Measurements from ENCODE around the gene PSORS1C1.
A peak's percentile ranks its signal among the peaks of the same experiment; 100 is the strongest.

Gene PSORS1C1

DNA sequence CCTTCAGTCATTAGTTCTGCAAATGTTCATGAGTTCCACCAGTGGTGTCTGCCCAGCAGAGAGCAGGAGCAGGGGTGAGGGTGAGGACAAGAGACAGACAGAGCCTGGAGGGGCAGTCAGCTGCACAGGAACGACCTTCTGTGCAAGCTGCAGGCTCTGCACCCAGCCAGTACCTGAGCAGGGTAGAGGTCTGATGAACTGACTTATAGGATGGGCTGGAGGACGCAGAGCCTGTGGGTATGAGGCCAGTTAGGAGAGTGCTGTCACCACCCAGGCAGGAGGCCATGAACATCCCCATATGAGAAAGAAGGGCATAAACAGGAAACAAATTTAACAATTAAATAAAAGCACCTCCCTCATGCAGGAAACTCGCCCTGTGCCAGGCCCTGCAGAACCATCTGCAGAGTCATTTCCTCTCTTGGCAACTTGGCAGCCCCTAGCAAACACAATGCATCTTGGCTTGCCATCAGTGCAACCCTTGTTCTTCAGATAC lies 20.2 kb upstream of the PSORS1C1 start:
- peak in 1 of 3 donors; percentile 14 for DNase-seq
- H3K4me3 ChIP-seq (ENCODE audit: insufficient read depth, low read depth, low read length, poor library complexity, severe bottlenecking) = peak overlapping the region; percentile 5
- H3K36me3 ChIP-seq (ENCODE audit: control insufficient read depth, insufficient read depth, low read length) = no peaks in the 10 kb centered on the region
- H3K4me1 ChIP-seq (ENCODE audit: control insufficient read depth, insufficient read depth, low read length, poor library complexity, severe bottlenecking) = peaks cover 28% of the 10 kb centered on the region
- H3K9me3 ChIP-seq (ENCODE audit: control insufficient read depth, low read length) = no peaks in the 10 kb centered on the region
- H3K27ac ChIP-seq (ENCODE audit: insufficient read depth, low read length, poor library complexity, severe bottlenecking) = peak overlapping the region; percentile 24
- no peaks in the 10 kb centered on the region for H3K27me3 ChIP-seq (replicated peaks; ENCODE audit: control insufficient read depth, insufficient read depth, low read length, poor library complexity, severe bottlenecking)

DNA sequence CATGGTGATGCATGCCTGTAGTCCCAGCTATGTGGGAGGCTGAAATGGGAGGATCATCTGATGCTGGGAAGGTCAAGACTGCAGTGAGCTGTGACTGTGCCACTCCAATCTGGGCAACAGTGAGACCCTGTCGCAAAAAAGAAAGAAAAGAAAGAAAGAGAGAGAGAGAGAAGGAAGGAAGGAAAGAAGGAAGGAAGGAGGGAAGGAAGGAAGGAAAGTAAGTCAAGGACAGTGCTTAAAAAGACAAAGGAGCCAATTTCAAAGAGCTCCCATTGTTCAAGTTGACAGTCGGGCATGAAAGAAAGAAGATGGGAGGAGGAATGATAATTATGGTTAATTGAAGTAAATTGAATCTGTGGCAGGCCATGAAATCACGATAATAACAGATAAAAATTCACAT lies 18.4 kb upstream of the PSORS1C1 start:
- Histone ChIP-seq H3K9me3 (ENCODE audit: control insufficient read depth, low read length) (no peaks in the 10 kb centered on the region), H3K36me3 (ENCODE audit: control insufficient read depth, insufficient read depth, low read length) (no peaks in the 10 kb centered on the region), H3K4me1 (ENCODE audit: control insufficient read depth, insufficient read depth, low read length, poor library complexity, severe bottlenecking) (peaks cover 28% of the 10 kb centered on the region), H3K27me3 (replicated peaks; ENCODE audit: control insufficient read depth, insufficient read depth, low read length, poor library complexity, severe bottlenecking) (no peaks in the 10 kb centered on the region), H3K27ac (ENCODE audit: insufficient read depth, low read length, poor library complexity, severe bottlenecking) (no peak overlapping the region), H3K4me3 (ENCODE audit: insufficient read depth, low read depth, low read length, poor library complexity, severe bottlenecking) (no peak overlapping the region)
- no peak for DNase-seq

DNA sequence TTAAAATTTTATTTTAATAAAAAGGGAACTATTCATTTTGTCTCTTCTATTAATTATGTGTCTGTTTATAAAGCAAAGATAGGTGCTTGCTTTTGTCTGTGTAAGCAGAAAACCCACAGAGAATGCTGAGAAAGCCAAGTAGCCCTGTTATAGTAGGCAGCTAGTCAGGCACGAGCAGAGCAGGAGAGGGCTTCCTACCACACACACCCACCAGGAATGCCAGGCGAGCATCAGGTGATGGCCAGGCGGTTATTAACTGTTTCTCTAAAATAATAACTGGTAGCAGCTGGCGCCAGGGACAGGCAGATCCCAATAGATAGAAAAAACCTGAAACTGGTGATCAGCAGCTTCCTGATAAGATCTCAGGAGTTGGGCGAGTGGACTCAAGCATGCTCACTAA lies 17.9 kb upstream of the PSORS1C1 start:
- Histone ChIP-seq H3K36me3 (ENCODE audit: control insufficient read depth, insufficient read depth, low read length) (no peaks in the 10 kb centered on the region), H3K4me1 (ENCODE audit: control insufficient read depth, insufficient read depth, low read length, poor library complexity, severe bottlenecking) (peaks cover 28% of the 10 kb centered on the region), H3K9me3 (ENCODE audit: control insufficient read depth, low read length) (no peaks in the 10 kb centered on the region), H3K27ac (ENCODE audit: insufficient read depth, low read length, poor library complexity, severe bottlenecking) (no peak overlapping the region), H3K4me3 (ENCODE audit: insufficient read depth, low read depth, low read length, poor library complexity, severe bottlenecking) (no peak overlapping the region), H3K27me3 (replicated peaks; ENCODE audit: control insufficient read depth, insufficient read depth, low read length, poor library complexity, severe bottlenecking) (no peaks in the 10 kb centered on the region)
- no peak for DNase-seq

DNA sequence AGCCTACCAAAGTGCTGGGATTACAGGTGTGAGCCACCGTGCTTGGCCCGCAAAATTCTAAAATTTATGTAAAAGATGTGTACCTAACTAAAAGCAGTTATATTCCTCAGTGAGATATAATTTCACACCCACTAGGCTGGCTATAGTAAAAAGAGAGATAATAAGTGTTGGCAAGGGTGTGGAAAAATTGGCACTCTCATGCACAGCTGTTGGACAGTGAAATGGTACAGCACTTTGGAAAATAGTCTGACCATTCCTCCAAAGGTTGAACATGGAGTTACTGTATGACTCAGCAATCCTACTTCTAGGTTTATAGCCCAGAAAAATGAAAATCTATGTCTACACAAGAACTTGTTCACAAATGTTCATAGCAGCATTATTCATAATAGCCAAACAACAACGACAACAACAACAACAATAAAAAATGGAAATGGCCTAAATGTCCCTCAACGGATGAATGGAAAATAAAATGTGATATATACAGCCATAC lies 16.1 kb upstream of the PSORS1C1 start:
- Histone ChIP-seq H3K4me3 (ENCODE audit: insufficient read depth, low read depth, low read length, poor library complexity, severe bottlenecking) (no peak overlapping the region), H3K36me3 (ENCODE audit: control insufficient read depth, insufficient read depth, low read length) (no peaks in the 10 kb centered on the region), H3K27me3 (replicated peaks; ENCODE audit: control insufficient read depth, insufficient read depth, low read length, poor library complexity, severe bottlenecking) (no peaks in the 10 kb centered on the region), H3K9me3 (ENCODE audit: control insufficient read depth, low read length) (no peaks in the 10 kb centered on the region), H3K4me1 (ENCODE audit: control insufficient read depth, insufficient read depth, low read length, poor library complexity, severe bottlenecking) (peaks cover 28% of the 10 kb centered on the region), H3K27ac (ENCODE audit: insufficient read depth, low read length, poor library complexity, severe bottlenecking) (no peak overlapping the region)
- no peak for DNase-seq

DNA sequence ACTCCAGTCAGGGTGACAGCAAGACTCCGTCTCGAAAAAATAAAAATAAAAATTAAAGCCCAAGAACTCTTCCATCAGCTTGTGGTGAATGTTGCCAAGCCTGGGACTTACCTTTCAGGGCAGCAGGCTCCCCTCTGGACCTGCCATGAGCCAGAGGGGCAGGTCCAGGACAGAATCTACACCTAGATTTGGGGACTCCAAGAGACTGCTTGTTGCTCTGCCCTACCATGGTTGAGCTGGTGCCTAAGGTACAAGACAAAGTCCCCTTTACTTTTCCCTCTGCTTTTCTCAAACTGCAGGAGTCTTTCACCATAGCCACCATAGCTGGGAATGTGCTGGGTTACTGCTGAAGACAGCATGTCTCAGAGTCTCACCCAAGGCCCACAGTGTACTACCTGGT lies 11.5 kb upstream of the PSORS1C1 start:
- Histone ChIP-seq H3K9me3 (ENCODE audit: control insufficient read depth, low read length) (no peaks in the 10 kb centered on the region), H3K4me1 (ENCODE audit: control insufficient read depth, insufficient read depth, low read length, poor library complexity, severe bottlenecking) (no peaks in the 10 kb centered on the region), H3K4me3 (ENCODE audit: insufficient read depth, low read depth, low read length, poor library complexity, severe bottlenecking) (no peak overlapping the region), H3K27ac (ENCODE audit: insufficient read depth, low read length, poor library complexity, severe bottlenecking) (no peak overlapping the region), H3K27me3 (replicated peaks; ENCODE audit: control insufficient read depth, insufficient read depth, low read length, poor library complexity, severe bottlenecking) (no peaks in the 10 kb centered on the region), H3K36me3 (ENCODE audit: control insufficient read depth, insufficient read depth, low read length) (no peaks in the 10 kb centered on the region)
- no peak for DNase-seq

DNA sequence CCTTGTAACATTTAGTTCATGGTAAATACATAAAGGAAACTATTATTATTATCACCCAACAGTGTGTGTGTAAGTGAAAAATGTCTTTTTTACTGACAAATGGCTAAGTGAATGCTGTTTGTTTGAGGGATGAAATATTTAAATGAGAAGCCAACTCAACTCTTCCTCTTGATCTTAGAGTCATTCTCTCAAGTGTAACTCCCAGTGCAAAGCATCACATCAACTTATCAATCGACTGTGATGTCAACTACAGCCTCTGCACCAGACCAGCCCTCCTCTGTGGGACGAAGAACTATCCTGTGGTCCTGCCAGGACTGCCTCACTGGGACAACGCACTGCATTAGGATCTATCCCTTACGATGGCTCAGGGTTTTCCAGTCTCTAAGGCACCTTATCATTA lies 7.5 kb upstream of the PSORS1C1 start:
- H3K36me3 ChIP-seq (ENCODE audit: control insufficient read depth, insufficient read depth, low read length) = no peaks in the 10 kb centered on the region
- H3K4me3 ChIP-seq (ENCODE audit: insufficient read depth, low read depth, low read length, poor library complexity, severe bottlenecking) = no peak overlapping the region
- H3K27me3 ChIP-seq (replicated peaks; ENCODE audit: control insufficient read depth, insufficient read depth, low read length, poor library complexity, severe bottlenecking) = no peaks in the 10 kb centered on the region
- no peak for DNase-seq
- no peak overlapping the region for H3K27ac ChIP-seq (ENCODE audit: insufficient read depth, low read length, poor library complexity, severe bottlenecking)
- no peaks in the 10 kb centered on the region for H3K4me1 ChIP-seq (ENCODE audit: control insufficient read depth, insufficient read depth, low read length, poor library complexity, severe bottlenecking)
- H3K9me3 ChIP-seq (ENCODE audit: control insufficient read depth, low read length) = no peaks in the 10 kb centered on the region

DNA sequence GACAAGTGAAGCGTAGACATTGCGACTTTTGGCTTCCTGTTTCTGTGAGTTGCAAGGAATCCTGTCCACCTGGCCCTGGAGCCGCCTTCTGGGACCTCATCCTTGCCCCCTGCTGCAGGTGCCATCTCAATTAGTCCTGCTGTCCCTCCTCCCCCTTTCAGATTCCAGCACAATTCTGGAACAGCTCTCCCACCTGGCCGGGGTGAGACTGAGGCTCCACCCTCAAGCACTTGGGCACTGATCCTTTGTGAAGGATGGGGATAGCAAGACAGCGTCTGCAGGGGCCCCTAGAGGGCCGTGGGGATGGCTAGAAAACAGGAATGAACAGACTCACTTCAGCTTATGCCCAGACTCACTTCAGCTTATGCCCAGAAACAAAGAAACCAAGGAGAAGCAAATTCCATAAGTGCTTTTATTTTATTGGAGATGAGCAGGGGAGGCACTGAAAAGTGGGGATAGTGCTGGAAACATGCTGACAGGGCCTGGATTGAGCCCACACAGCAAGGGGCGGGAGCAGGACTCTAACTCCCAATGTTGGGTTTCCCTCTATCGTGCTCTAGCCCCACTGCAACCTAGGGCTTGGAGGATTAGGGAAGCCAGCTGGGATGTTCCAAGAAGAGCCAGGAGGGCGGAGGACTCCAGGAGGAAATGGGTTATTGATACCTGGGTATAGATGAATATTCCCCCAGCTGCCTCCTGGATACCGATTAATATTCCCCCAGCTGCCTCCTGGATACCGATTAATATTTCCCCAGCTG lies 3.6 kb upstream of the PSORS1C1 start:
- no peak for DNase-seq
- Histone ChIP-seq H3K36me3 (ENCODE audit: control insufficient read depth, insufficient read depth, low read length) (no peaks in the 10 kb centered on the region), H3K27me3 (replicated peaks; ENCODE audit: control insufficient read depth, insufficient read depth, low read length, poor library complexity, severe bottlenecking) (no peaks in the 10 kb centered on the region), H3K4me1 (ENCODE audit: control insufficient read depth, insufficient read depth, low read length, poor library complexity, severe bottlenecking) (no peaks in the 10 kb centered on the region), H3K9me3 (ENCODE audit: control insufficient read depth, low read length) (no peaks in the 10 kb centered on the region), H3K27ac (ENCODE audit: insufficient read depth, low read length, poor library complexity, severe bottlenecking) (no peak overlapping the region), H3K4me3 (ENCODE audit: insufficient read depth, low read depth, low read length, poor library complexity, severe bottlenecking) (no peak overlapping the region)

DNA sequence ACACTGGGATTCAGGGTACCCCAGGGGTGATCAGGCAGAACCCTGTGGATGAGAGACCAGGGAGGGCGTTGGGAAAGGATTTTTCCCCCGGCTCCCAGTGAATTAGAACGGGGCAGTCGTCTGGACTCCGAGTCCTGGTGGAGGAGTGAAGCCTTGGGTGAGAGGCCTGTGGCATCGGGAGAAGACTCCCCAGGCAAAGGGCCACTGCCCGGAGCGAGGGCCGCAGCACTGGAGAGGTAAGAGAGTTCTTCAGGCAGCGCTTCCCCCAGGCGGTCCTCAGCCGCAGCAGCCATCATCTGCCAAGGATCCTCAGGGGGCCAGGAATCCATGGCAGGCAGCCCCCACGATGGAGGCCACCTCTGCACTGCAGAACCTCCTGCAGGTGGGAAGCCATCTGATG lies 2.9 kb upstream of the PSORS1C1 start:
- H3K9me3 ChIP-seq (ENCODE audit: control insufficient read depth, low read length) = no peaks in the 10 kb centered on the region
- no peak overlapping the region for H3K27ac ChIP-seq (ENCODE audit: insufficient read depth, low read length, poor library complexity, severe bottlenecking)
- no peaks in the 10 kb centered on the region for H3K4me1 ChIP-seq (ENCODE audit: control insufficient read depth, insufficient read depth, low read length, poor library complexity, severe bottlenecking)
- DNase-seq = no peak
- no peaks in the 10 kb centered on the region for H3K36me3 ChIP-seq (ENCODE audit: control insufficient read depth, insufficient read depth, low read length)
- H3K4me3 ChIP-seq (ENCODE audit: insufficient read depth, low read depth, low read length, poor library complexity, severe bottlenecking) = no peak overlapping the region
- no peaks in the 10 kb centered on the region for H3K27me3 ChIP-seq (replicated peaks; ENCODE audit: control insufficient read depth, insufficient read depth, low read length, poor library complexity, severe bottlenecking)

DNA sequence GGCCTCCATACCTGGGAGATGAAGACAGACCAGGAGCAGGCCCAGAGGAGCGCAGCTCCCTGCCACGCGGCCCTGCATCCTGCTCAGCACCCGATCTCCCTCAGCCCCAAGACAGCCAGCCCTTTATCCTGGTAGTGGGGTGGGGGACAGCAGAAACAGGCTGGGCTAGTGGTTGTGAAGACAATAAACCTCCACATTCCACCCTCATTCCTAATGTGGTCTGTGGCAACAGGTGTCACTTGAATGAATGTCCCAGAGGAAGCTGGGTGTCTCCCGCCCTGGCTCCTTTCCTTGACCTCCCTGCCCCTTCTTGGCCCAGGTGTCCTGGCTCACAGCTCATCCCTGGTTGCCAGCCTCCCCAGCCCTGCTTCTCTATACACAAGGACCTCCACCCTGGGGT lies 2.1 kb upstream of the PSORS1C1 start, which contains the start of gene C6orf15:
Gene C6orf15, minus strand, starts transcription at position 98 of the 400 bp plus-strand sequence. Its CDS starts 20 bp downstream, at position 78.
- Histone ChIP-seq H3K36me3 (ENCODE audit: control insufficient read depth, insufficient read depth, low read length) (no peaks in the 10 kb centered on the region), H3K4me3 (ENCODE audit: insufficient read depth, low read depth, low read length, poor library complexity, severe bottlenecking) (no peak within 1 kb of the TSS), H3K4me1 (ENCODE audit: control insufficient read depth, insufficient read depth, low read length, poor library complexity, severe bottlenecking) (no peaks in the 10 kb centered on the region), H3K9me3 (ENCODE audit: control insufficient read depth, low read length) (no peaks in the 10 kb centered on the region), H3K27ac (ENCODE audit: insufficient read depth, low read length, poor library complexity, severe bottlenecking) (no peak within 1 kb of the TSS), H3K27me3 (replicated peaks; ENCODE audit: control insufficient read depth, insufficient read depth, low read length, poor library complexity, severe bottlenecking) (no peaks in the 10 kb centered on the region)
- DNase-seq = no peak

DNA sequence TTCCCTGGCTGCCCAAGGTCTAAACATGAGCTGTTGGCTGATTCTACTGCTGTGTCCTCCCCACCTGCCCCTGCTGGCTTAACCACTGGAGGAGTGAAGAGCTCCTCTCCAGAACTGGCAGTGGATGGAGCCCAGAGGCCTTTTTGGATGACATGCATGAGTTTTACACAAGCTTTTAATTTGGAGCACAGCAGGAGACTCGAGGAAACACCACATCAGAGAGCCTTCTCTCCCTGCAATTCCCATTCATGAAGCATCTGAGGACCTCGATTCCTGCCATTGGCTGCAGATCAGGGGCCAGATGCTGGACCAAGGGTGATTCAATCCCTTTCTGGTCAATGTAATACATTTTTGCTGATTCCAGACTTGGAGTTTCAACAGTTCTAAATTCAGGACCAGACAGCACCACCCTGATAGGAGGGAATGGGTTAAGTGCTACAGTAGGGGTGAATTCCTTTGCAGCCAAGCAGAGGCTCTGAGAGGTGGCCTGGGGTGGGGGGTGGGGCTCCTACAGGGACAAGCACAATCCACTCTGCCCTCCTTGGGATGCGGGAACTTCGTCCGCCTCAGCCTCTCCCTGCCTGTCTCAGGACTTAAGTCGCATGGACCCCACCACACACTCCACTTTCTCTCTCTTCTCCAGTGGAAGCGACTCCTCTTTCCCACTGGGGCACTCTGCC lies 599 bp upstream of the PSORS1C1 start:
- DNase-seq = no peak
- Histone ChIP-seq H3K36me3 (ENCODE audit: control insufficient read depth, insufficient read depth, low read length) (no peaks in the 10 kb centered on the region), H3K4me1 (ENCODE audit: control insufficient read depth, insufficient read depth, low read length, poor library complexity, severe bottlenecking) (no peaks in the 10 kb centered on the region), H3K9me3 (ENCODE audit: control insufficient read depth, low read length) (no peaks in the 10 kb centered on the region), H3K4me3 (ENCODE audit: insufficient read depth, low read depth, low read length, poor library complexity, severe bottlenecking) (no peak overlapping the region), H3K27me3 (replicated peaks; ENCODE audit: control insufficient read depth, insufficient read depth, low read length, poor library complexity, severe bottlenecking) (no peaks in the 10 kb centered on the region), H3K27ac (ENCODE audit: insufficient read depth, low read length, poor library complexity, severe bottlenecking) (no peak overlapping the region)
